NT2/D1 (cell line): Measurements from ENCODE around the gene CYP27B1.

ENCODE experiments used
- SUZ12 ChIP-seq: IDR thresholded peaks from 2 replicates; pipeline ENCODE4 v1.6.1; 2011; ENCODE audit not compliant: insufficient read length, insufficient read depth; ENCODE audit errors: extremely low read depth
- ZNF274 ChIP-seq: IDR thresholded peaks from 2 replicates; pipeline ENCODE4 v1.6.1; 2011; ENCODE audit warnings: mild to moderate bottlenecking, low read depth, low read length

- TF ChIP-seq SUZ12 (no peak), ZNF274 (no peak)
Observed at GRCh38 chr12:57751432-57751787, 15.5 kb downstream of the CYP27B1 start.
